HG02610 (cell line): ENCODE measurements around the gene FBLIM1.
"Not testable (repeated sequence)": the region's sequence is repeated elsewhere in the genome, so short reads cannot be mapped to it uniquely, and the experiment has no call there.

Experiments used
- ATAC-seq: cut with Tn5 transposase; IDR thresholded peaks from one replicate; pipeline ENCODE4 v1.9.1; 2021; ENCODE audit warnings: mild to moderate bottlenecking, moderate library complexity; ENCODE audit not compliant: unreplicated experiment

The FBLIM1 gene

DNA sequence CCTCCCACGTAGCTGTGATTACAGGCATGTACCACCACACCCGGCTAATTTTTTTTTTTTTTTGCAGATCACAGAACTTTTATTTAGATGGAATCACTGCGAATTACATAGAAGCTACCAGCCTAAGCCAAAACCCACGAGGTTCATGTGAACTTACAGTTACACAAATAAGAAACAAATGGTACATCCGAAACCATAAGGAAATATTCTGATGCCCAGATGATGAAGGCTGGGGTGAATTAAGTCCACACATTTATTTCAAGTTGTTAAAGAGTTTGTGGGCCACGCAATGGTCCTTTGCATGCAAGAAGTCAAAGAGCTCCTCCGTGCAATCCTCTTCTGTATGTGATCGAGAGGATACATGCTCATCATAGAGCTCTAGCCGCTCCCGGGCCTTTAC lies 48.5 kb downstream of the FBLIM1 start:
- no peak for ATAC-seq

DNA sequence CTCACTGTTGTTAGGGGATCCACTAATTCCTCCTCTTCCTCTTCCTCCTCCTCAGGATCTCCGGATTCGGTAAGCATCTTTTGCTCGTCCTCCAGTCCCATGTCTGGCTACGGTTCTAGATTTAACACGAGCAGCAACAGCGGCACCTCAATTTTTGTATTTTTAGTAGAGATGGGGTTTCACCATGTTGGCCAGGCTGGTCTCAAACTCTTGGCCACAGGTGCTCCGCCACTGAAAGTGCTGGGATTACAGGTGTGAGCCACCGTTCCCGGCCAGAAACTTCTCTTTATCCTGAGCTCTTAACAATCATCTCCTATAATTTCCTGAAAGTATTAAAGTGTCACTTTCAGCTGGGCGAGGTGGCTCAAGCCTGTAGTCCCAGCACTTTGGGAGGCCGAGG lies 49.0 kb downstream of the FBLIM1 start, which contains the start of gene UQCRHL:
Gene UQCRHL, minus strand, starts transcription at position 101 of the 400 bp plus-strand sequence. Its CDS starts 0 bp downstream, at position 101.
- not testable (repeated sequence) for ATAC-seq

DNA sequence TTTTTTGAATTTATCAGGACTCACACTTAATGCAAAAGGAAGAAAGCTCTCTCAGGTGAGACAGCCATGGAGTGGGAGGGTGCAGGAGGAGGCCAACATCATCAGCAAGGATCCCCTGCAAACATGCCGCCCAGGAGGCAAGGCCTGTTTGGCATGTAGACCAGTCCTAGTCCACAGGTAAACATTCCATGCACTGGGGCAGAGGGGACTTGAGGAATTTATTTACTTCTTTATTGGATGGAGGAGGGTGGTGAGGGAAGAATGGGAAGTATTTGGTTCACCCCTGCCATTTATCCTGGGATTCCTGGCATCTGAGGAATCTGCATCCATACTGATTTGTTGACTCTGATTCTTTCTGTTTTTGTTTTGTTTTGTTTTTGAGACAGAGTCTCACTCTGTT lies 50.4 kb downstream of the FBLIM1 start:
- ATAC-seq, result no peak

DNA sequence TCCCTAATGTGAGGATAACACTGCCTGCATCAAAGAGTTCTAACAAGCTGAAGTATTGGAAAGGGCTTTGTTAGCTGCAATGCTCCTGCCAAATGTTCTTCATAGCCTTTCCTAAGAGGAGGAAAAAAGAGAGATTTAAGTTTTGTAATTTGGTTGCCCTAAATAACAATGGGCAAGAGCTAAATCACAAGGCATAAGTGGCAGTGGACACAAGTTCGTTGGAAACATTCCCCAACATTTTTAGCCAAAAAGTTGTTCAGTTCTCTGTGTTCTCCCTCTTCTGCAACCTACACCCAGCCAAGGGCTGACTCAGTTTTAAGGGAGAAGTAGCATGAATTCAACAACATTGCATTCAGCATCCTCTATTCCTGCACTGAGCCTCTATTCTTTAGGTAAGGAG lies 51.5 kb downstream of the FBLIM1 start:
- ATAC-seq, result no peak

GRCh38 chr1:15816674-15817073 lies 58.1 kb downstream of the FBLIM1 start:
- ATAC-seq, result no peak

GRCh38 chr1:15820478-15820877 lies 61.9 kb downstream of the FBLIM1 start:
- no peak for ATAC-seq

GRCh38 chr1:15825800-15826199 lies 67.2 kb downstream of the FBLIM1 start:
- no peak for ATAC-seq

DNA sequence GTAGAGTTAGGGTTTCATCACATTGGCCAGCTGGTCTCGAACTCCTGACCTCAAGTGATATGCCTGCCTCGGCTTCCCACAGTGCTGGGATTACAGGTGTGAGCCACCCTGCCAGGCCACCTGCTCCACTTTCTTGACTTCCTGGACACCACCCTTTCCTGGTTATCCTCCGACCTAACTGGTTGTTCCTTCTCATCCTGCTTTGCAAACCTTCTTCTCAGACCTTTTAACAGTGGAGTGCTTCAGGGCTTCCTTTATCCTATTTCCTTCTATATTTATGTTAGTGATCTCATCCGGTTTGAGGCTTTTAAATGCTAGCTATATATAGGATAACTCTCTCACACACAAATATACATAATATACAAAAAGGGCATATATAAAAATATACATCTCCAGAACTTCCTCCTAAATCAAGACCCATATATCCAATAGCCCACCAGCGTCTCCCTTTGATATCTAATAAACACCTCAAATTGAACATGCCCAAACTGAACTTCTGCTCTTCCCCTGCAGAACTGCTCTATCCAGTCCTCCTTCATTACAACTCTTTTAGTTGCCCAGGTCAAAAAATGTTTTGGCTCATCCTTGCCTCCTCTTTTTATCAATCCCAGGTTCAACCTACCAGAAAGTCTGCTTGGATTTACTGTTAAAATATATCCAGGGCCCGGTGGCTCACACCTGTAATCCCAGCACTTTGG lies 68.4 kb downstream of the FBLIM1 start:
- no peak for ATAC-seq

DNA sequence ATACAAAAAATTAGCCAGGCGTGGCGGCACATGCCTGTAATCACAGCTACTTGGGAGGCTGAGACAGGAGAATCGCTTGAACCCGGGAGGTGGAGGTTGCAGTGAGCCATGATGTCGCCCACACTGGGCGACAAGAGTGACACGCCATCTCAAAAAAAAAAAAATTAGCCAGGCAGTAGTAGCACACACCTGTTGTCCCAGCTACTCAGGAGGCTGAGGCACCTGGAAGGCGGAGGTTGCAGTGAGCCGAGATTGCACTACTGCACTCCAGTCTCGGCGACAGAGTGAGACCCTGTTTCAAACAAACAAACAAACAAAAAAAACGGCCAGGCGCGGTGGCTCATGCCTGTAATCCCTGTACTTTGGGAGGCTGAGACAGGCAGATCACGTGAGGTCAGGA lies 69.0 kb downstream of the FBLIM1 start:
- ATAC-seq, result not testable (repeated sequence)

- ATAC-seq, result not testable (repeated sequence)
Measured at GRCh38 chr1:15828931-15829330, 70.3 kb downstream of the FBLIM1 start.

- ATAC-seq, result no peak
Measured at GRCh38 chr1:15830258-15830657, 71.7 kb downstream of the FBLIM1 start.

DNA sequence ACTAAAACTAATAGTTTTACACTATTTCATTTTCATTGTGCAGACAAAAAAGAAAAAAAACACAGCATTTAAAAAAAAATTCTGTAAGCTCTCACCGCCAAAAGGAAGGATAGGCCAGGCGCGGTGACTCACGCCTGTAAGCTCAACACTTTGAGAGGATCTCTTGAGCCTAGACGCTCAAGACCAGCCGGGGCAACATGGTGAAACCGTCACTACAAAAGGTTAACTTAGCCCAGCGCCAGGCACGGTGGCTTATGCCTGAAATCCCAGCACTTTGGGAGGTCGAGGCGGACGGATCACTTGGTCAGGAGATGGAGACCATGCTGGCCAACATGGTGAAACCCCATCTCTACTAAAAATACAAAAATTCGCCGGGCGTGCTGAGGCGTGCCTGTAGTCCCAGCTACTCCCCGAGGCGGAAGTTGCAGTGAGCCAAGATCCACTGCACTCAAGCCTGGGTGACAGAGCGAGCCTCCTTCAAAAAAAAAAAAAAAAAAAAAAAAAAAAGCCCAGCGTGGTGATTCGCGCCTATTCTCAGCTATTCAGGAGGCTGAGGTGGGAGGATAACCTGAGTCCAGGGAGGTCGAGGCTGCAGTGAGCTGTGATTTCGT lies 74.6 kb downstream of the FBLIM1 start:
- ATAC-seq, result no peak

GRCh38 chr1:15833842-15834405 lies 75.3 kb downstream of the FBLIM1 start:
- ATAC-seq, result no peak

- ATAC-seq, result peak; percentile 43
Measured at GRCh38 chr1:15834406-15835204, 76.0 kb downstream of the FBLIM1 start.

GRCh38 chr1:15835205-15835740 lies 76.7 kb downstream of the FBLIM1 start:
- ATAC-seq, result peak; percentile 1

DNA sequence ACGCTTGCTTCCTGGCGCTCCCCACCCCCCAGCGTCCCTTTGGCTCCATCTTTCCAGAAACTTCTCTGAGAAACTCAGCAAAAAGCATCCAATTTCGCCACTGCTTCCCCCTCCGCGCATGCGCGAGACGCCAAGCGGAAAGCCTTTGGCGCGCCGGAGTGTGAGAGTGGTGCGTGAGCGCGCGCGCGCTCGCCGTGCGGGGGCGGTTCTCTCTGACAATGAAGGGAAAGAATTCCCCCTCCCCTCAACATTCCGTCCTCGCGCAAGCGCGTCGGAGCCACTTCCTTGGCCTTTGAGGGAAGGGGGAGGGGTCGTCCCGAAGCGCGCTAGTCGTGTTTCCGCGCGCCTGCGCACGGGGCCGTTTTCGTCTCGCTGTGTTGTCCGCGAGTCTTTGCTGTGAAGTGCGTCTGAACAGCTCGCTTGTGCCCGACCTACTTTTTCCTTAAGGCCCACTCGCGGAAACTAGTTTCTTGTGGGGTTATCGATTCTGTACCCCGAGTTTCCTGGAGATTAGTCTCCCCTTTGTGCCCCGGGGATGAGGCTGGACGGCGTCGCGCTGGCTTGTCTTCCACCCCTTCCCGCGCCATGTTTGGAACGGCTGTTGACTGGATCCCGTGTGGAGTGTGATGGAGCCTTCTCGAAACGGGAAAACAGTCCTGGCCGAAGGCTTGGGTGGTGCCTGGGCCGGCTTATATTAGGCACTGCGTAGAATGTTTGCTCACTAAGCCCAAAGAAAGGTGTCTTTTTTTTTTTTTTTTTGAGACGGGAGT lies 77.3 kb downstream of the FBLIM1 start:
- peak; percentile 37 for ATAC-seq
